HepG2 (cell line): ENCODE results near the gene CIAO2A. TPM values are rescaled to one million over a fixed set of nuclear protein-coding genes. Genes with fewer than 3 reads are reported as not detected.

Source experiments
- ATAC-seq: fragments of 200-7000 bp; cut with Tn5 transposase; 3 replicates; pipeline ENCODE4 v1.9.1; 2020; ENCODE audit warnings: mild to moderate bottlenecking, moderate library complexity
- BruUV-seq: library from RNA; stranded (reverse); fragments of 400-500 nt; replicated peaks from 2 replicates; lab custom pipeline; 2021; lab: Mats Ljungman, UMichigan
- CTCF ChIA-PET: fragments of 300-600 bp; formaldehyde crosslinking; extraction: SDS; loops from one replicate; lab custom pipeline; 2021; ENCODE audit warnings: low total read pairs, inconsistent platforms, low intra/inter-chr PET ratio; lab: Yijun Ruan, JAX
- POLR2A ChIA-PET: fragments of 350-600 bp; sonication (Branson Sonifier 250); formaldehyde crosslinking; loops from one replicate; lab custom pipeline; 2020; ENCODE audit warnings: antibody characterized with exemption, inconsistent platforms; lab: Yijun Ruan, JAX
- DNase-seq: peaks from one replicate; pipeline ENCODE4 v3.0.0-alpha.2; 2015; ENCODE audit warnings: low spot score
- FAIRE-seq: peaks from 3 replicates; lab custom pipeline; 2011; peaks lifted over from hg19 to GRCh38; lab: Jason Lieb, UNC
- H2AFZ ChIP-seq: one replicate; pipeline ENCODE4 v1.6.1; 2011; ENCODE audit warnings: low read length, inconsistent platforms
- H3K27ac ChIP-seq: fragments of 300-600 bp; 3 replicates; pipeline ENCODE4 v1.8.0; 2011; ENCODE audit warnings: mixed run types, mild to moderate bottlenecking, mixed read lengths, low read length, inconsistent platforms; ENCODE audit not compliant: insufficient read depth; ENCODE audit errors: extremely low read length
- H3K27me3 ChIP-seq, 2 experiments: fragments of 200-600 bp in 1 of 2; 2 replicates in 1 of 2; 3 replicates in 1 of 2; pipeline versions ENCODE4 v1.6.0 to v1.8.0; 2011; ENCODE audit warnings: low read length in 2 of 2, mild to moderate bottlenecking in 2 of 2, moderate library complexity in 2 of 2, inconsistent platforms in 1 of 2; ENCODE audit not compliant: insufficient read depth in 2 of 2, control insufficient read depth in 1 of 2
- H3K36me3 ChIP-seq, 2 experiments: fragments of 200-600 bp in 1 of 2; replicated peaks in 1 of 2; 2 replicates in 1 of 2; 3 replicates in 1 of 2; pipeline versions ENCODE4 v1.5.1 to v1.8.0; 2011; ENCODE audit warnings: low read length in 2 of 2, inconsistent platforms in 1 of 2; ENCODE audit not compliant: insufficient read depth in 2 of 2, control insufficient read depth in 1 of 2
- H3K4me1 ChIP-seq: 2 replicates; pipeline ENCODE4 v1.5.1; 2012; ENCODE audit warnings: low read length, inconsistent platforms; ENCODE audit not compliant: insufficient read depth
- H3K4me2 ChIP-seq: 2 replicates; pipeline ENCODE4 v1.6.0; 2011; ENCODE audit warnings: low read depth, low read length, inconsistent platforms
- H3K4me3 ChIP-seq, 3 experiments: fragments of 200-600 bp in 1 of 3; sonication (generic), shearing (Covaris generic) in 1 of 3; replicated peaks in 1 of 3; 2 replicates each; pipeline ENCODE4 v1.5.1; 2011 to 2016; ENCODE audit warnings: low read length in 3 of 3, inconsistent platforms in 2 of 3, low read depth in 2 of 3, mild to moderate bottlenecking in 2 of 3, control low read depth in 1 of 3, mixed read lengths in 1 of 3; ENCODE audit not compliant: insufficient read depth in 1 of 3
- H3K79me2 ChIP-seq: one replicate; pipeline ENCODE4 v1.6.1; 2011; ENCODE audit warnings: low read length, inconsistent platforms; ENCODE audit not compliant: insufficient read depth
- H3K9ac ChIP-seq: 2 replicates; pipeline ENCODE4 v1.6.0; 2011; ENCODE audit warnings: mild to moderate bottlenecking, low read depth, low read length, inconsistent platforms; ENCODE audit not compliant: insufficient read depth
- H3K9me3 ChIP-seq: 2 replicates; pipeline ENCODE4 v1.5.1; 2012; ENCODE audit warnings: mild to moderate bottlenecking, low read length
- H4K20me1 ChIP-seq: 2 replicates; pipeline ENCODE4 v1.6.0; 2011; ENCODE audit warnings: inconsistent platforms, mild to moderate bottlenecking, low read length, moderate library complexity; ENCODE audit not compliant: insufficient read depth
- BRCA1 ChIP-seq: sonication (generic); formaldehyde crosslinking; IDR thresholded peaks from 2 replicates; pipeline ENCODE4 v1.4.0; 2020; ENCODE audit warnings: missing genetic modification reagents
- DBP ChIP-seq: sonication (generic); formaldehyde crosslinking; IDR thresholded peaks from 2 replicates; pipeline ENCODE4 v1.4.0; 2020; ENCODE audit warnings: missing genetic modification reagents; ENCODE audit errors: not compliant biosample characterization
- ESRRA ChIP-seq: sonication (generic); formaldehyde crosslinking; IDR thresholded peaks from 2 replicates; pipeline ENCODE4 v1.5.1; 2020; ENCODE audit warnings: mild to moderate bottlenecking, low read depth, missing genetic modification reagents
- IKZF5 ChIP-seq: IDR thresholded peaks from 2 replicates; pipeline ENCODE4 v1.6.1; 2018; ENCODE audit warnings: missing genetic modification reagents, mild to moderate bottlenecking, missing compliant biosample characterization
- KDM4B ChIP-seq: sonication (generic); formaldehyde crosslinking; IDR thresholded peaks from 2 replicates; pipeline ENCODE4 v1.4.0; 2020; ENCODE audit warnings: missing genetic modification reagents
- NFAT5 ChIP-seq: sonication (generic); formaldehyde crosslinking; IDR thresholded peaks from 2 replicates; pipeline ENCODE4 v1.4.0; 2020; ENCODE audit warnings: missing genetic modification reagents
- NR2C2 ChIP-seq: sonication (generic); formaldehyde crosslinking; IDR thresholded peaks from 2 replicates; pipeline ENCODE4 v1.4.0; 2020; ENCODE audit warnings: missing genetic modification reagents, mild to moderate bottlenecking, moderate library complexity, borderline replicate concordance
- RBM39 ChIP-seq: fragments of 200-400 bp; formaldehyde crosslinking; IDR thresholded peaks from one replicate; pipeline ENCODE4 v1.6.1; 2018; ENCODE audit warnings: antibody characterized with exemption, mild to moderate bottlenecking, low read depth, low read length; ENCODE audit not compliant: poor library complexity, severe bottlenecking
- SKI ChIP-seq: fragments of 450-650 bp; IDR thresholded peaks from one replicate; pipeline ENCODE4 v1.6.1; 2018; ENCODE audit warnings: mild to moderate bottlenecking; ENCODE audit not compliant: partially characterized antibody
- ZBTB1 ChIP-seq: sonication (generic); formaldehyde crosslinking; IDR thresholded peaks from 2 replicates; pipeline ENCODE4 v1.4.0; 2020; ENCODE audit warnings: missing genetic modification reagents, borderline replicate concordance
- ZBTB38 ChIP-seq: sonication (generic); formaldehyde crosslinking; IDR thresholded peaks from 2 replicates; pipeline ENCODE4 v1.5.1; 2020; ENCODE audit warnings: mild to moderate bottlenecking, missing genetic modification reagents
- ZNF3 ChIP-seq: IDR thresholded peaks from 2 replicates; pipeline ENCODE4 v1.7.0; 2017; ENCODE audit warnings: inconsistent platforms
- ZNF329 ChIP-seq: sonication (generic); formaldehyde crosslinking; IDR thresholded peaks from 2 replicates; pipeline ENCODE4 v1.9.0; 2021; ENCODE audit warnings: low read depth, mild to moderate bottlenecking, missing genetic modification reagents
- ZNF350 ChIP-seq: sonication (generic); formaldehyde crosslinking; IDR thresholded peaks from 2 replicates; pipeline ENCODE4 v1.4.0; 2020; ENCODE audit warnings: mild to moderate bottlenecking, low read depth, missing genetic modification reagents, borderline replicate concordance
- ZNF547 ChIP-seq: sonication (generic); formaldehyde crosslinking; IDR thresholded peaks from 2 replicates; pipeline ENCODE4 v1.5.1; 2020; ENCODE audit warnings: mild to moderate bottlenecking, missing genetic modification reagents
- ZNF772 ChIP-seq: sonication (generic); formaldehyde crosslinking; IDR thresholded peaks from 2 replicates; pipeline ENCODE4 v1.5.0; 2020; ENCODE audit warnings: mild to moderate bottlenecking, missing genetic modification reagents
- ZNF776 ChIP-seq: sonication (generic); formaldehyde crosslinking; IDR thresholded peaks from 2 replicates; pipeline ENCODE4 v1.4.0; 2020; ENCODE audit warnings: mild to moderate bottlenecking, missing genetic modification reagents
- WGBS: methylation state at CpG from one replicate; pipeline ENCODE4 v1.1.6; 2017; ENCODE audit warnings: low lambda C conversion rate; 5-methylcytosine and 5-hydroxymethylcytosine counted together
- in situ Hi-C: cut with HindIII; loops from 2 replicates; pipeline ENCODE4 v1.10.0; 2017; ENCODE audit warnings: low pct_unique_long_range_greater_than_20kb; ENCODE audit not compliant: extremely low pct_ligation_motif_present
- intact Hi-C: fragments of 100-400 bp; cut with micrococcal nuclease; formaldehyde crosslinking; loops from one replicate; pipeline ENCODE4 v1.10.0; 2022; ENCODE audit not compliant: unreplicated experiment
- polyA plus RNA-seq, 8 experiments: library from polyadenylated mRNA; depleted of rRNA in 3 of 8; stranded (reverse) in 7 of 8; unstranded in 1 of 8; fragments of >200 nt; fragmentation: Illumina TruSeq in 4 of 8; extraction: Trizol in 4 of 8; gene quantifications; 2 replicates each; pipeline versions ENCODE4 v1.2.1 to v1.2.3, GENCODE V29; 2011 to 2016; ENCODE audit warnings: low read depth in 4 of 8, missing spikeins in 1 of 8, mixed read lengths in 1 of 8; ENCODE audit not compliant: insufficient read depth in 1 of 8
- total RNA-seq, 5 experiments: library from RNA; depleted of rRNA; stranded (reverse); fragments of >200 nt; fragmentation: Illumina TruSeq; extraction: Trizol; gene quantifications; 2 replicates each; pipeline ENCODE4 v1.2.3, GENCODE V29; 2016; ENCODE audit warnings: low read depth in 1 of 5

Gene CIAO2A
- total and polyA plus RNA-seq, 2 of the 13 experiments (the other 11 are each of a cell fraction or from before 2014, with no cell fraction given): 83.0 to 100 TPM

GRCh38 chr15:64110950-64111678 is 17.5 kb upstream of the CIAO2A start:
- no peaks in the 10 kb centered on the region for H3K9me3 ChIP-seq
- peak overlapping the region; percentile 26 for H3K4me2 ChIP-seq
- H3K27ac ChIP-seq: peak overlapping the region; percentile 21
- no peak overlapping the region for H3K4me3 ChIP-seq
- H3K4me1 ChIP-seq: peaks cover 49% of the 10 kb centered on the region
- CTCF ChIA-PET: no interaction called here
- no peak for FAIRE-seq
- no peak overlapping the region for H2AFZ ChIP-seq
- intact Hi-C loops (no loop called here), in situ Hi-C loops (no loop called here)
- POLR2A ChIA-PET: interaction anchor here (0.8 to 1.3 kb wide), 5 partner anchors 15 to 44 kb away, joined by 3 to 7 read pairs (median 3); partner anchors contain the start of genes CIAO2A and SNX1
- H4K20me1 ChIP-seq: peaks cover 14% of the 10 kb centered on the region
- H3K27me3 ChIP-seq: no peaks in the 10 kb centered on the region
- 93% methylated on average over 3 of the region's 3 CpGs for WGBS
- H3K36me3 ChIP-seq: peaks cover 8 to 40% of the 10 kb centered on the region in 2 experiments
- H3K79me2 ChIP-seq: peaks cover 61% of the 10 kb centered on the region
- BruUV-seq: no TSS peak
- no peak for ATAC-seq
- DNase-seq: no peak
- peak overlapping the region; percentile 14; the same call in 1 of the 2 replicates for H3K9ac ChIP-seq
- TF ChIP-seq IKZF5 (CRISPR knock-in tag) (no peak), RBM39 (no peak), SKI (no peak), ZNF329 (CRISPR knock-in tag) (no peak), KDM4B (CRISPR knock-in tag) (no peak), ZBTB1 (CRISPR knock-in tag) (no peak), ESRRA (CRISPR knock-in tag) (no peak), ZNF3 (CRISPR knock-in tag) (no peak), ZNF547 (CRISPR knock-in tag) (no peak), ZBTB38 (CRISPR knock-in tag) (no peak), ZNF350 (no peak), ZNF776 (CRISPR knock-in tag) (no peak), BRCA1 (no peak), NR2C2 (CRISPR knock-in tag) (no peak), ZNF772 (CRISPR knock-in tag) (no peak), NFAT5 (CRISPR knock-in tag) (no peak), DBP (no peak)
